NCI-H748 (cell line): ENCODE measurements around the gene MAST3.

Experiments
- DNase-seq: peaks from one replicate; lab custom pipeline; 2025; ENCODE audit not compliant: unreplicated experiment; lab: John Stamatoyannopoulos, UW

The MAST3 gene

GRCh38 chr19:18109733-18110608, 12.4 kb downstream of the MAST3 start:
- peak; percentile 30 for DNase-seq

DNA sequence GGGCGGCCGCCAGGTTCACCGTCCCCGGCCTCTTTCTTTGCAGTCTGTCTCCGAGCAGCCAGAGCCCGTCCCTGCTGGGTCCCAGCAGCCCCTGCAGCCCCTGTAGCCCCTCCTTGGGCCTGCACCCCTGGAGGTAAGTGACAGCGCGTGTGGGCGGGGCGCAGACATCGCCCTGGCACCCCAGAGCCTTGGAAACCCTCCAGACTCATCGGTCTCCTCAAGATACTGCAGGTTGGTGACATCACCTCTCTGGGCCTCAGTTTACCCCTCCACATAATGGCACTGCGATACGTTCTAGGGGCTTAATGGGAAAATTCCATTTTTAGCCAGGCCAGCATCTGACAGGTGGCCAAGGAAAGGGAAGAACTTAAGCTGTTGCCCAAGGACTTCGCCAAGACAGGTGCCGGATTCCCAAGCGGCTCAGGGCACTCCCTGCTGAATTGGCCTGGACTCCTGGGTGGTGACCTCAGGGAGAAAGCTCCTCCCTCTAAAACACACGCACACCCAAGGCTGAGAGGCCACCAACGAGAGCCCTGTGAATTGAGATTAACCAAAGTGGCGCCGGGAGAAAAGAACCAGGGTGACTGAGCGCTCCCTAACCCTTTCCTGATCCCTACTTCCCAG, 13.1 kb downstream of the MAST3 start:
- no peak for DNase-seq

GRCh38 chr19:18112989-18113478, 15.5 kb downstream of the MAST3 start:
- DNase-seq = peak; percentile 67

- no peak for DNase-seq
Observed at GRCh38 chr19:18113827-18114226, 16.2 kb downstream of the MAST3 start.

DNA sequence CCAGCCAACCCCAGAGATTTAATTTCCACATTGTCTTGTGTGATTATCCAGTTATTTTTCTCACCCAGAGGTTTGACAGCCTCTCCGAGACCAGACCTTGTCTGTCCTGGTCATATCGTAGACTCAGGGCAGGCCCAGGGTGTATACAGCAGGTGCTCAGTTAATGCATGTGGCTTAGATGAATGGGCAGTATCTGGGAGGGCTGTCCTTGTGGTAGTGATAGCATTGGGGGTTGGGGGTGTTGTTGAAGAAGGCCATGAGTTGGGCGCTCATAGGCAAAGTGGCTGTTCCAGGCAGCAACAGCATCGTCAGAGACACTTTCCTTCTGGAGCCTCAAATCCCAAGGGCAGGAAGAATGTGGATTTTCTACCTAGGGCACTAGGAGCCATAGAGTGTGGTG, 16.9 kb downstream of the MAST3 start:
- no peak for DNase-seq

DNA sequence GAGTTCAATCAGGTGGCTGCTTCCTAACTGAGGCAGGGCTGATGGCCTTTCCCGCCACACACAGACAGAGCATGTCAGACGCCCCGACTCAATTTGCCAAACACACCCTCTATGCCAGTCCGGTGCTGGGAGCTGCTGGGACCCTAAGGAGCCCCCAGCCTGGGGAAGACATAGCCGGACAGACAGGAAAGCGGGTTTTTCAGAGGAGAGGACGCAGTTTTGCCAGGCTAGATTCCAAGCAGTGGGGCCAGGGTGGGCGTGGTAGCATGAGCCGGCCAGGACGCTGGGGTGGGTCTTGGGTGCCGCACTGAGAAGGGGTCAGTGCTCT, 19.8 kb downstream of the MAST3 start:
- no peak for DNase-seq

DNA sequence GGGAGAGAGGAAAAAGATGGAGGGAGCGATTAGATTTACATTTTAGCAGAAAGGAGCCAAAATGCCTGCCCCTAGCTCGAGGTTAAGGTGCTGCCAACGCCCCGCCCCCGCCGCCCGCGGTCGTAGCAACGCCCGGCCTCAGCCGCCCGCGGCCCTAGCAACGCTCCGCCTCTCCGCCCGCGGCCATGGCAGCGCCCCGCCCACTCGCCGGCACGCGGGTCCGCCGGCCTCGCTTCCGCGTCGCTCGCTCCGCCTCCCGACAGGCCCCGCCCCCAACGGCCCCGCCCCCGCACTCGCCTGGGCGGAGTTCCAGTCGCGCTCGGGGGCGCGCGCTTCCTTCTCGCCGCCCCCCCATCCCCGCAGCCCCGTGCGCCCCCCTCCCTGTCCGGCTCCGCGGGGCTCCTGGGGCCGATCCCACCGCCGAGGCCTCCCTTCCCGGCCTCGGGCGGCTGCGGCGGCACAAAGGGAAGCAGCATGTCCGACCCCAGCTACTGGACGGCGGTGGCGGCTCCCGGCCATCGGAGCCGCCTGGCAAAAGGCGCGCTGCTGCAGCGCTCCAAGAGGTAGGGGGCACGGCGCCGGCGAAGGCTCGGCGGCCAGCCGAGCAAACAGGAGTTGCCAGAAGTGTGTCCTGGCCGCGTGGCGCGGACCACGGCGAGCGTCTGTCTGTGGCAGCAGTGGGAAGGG, 20.3 kb downstream of the MAST3 start:
- peak; percentile 82 for DNase-seq

- no peak for DNase-seq
Observed at GRCh38 chr19:18118420-18119012, 20.9 kb downstream of the MAST3 start.

DNA sequence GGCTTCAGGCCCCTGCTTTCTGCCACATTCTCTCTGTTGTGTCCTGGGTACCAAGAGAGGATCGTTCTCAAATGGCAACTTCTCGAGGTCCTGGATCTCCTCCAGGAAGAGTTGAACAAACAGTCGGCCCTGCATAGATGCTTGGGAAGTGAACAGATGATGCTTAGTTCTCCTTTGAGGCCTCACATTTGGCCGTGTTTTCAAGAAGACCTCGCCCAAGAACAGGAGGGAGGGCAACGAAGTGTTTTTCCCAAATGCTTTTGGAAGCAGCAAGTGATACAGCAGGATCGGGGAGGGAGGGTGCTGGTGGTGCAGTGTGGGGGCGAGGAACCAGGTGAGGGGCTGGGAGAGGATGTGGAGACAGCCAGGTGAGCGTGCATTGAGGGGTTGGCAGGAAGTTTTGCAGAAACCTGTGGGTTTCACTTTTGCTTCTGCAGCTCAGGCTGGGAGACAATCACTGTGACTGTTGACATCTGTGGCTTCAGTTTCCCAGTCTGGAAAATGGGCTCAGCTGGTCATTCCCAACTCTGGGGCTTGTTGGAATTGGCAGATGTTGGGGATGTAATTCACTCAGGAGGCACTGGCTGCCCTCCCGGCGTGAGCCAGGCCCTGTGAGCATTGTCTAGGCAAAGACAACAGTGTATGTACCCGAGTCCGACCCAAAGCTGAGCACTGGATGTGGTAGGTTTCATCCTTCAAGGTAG, 21.6 kb downstream of the MAST3 start:
- no peak for DNase-seq

- DNase-seq = no peak
Observed at GRCh38 chr19:18119717-18120105, 22.1 kb downstream of the MAST3 start.

- no peak for DNase-seq
Observed at GRCh38 chr19:18120127-18120526, 22.5 kb downstream of the MAST3 start.

DNA sequence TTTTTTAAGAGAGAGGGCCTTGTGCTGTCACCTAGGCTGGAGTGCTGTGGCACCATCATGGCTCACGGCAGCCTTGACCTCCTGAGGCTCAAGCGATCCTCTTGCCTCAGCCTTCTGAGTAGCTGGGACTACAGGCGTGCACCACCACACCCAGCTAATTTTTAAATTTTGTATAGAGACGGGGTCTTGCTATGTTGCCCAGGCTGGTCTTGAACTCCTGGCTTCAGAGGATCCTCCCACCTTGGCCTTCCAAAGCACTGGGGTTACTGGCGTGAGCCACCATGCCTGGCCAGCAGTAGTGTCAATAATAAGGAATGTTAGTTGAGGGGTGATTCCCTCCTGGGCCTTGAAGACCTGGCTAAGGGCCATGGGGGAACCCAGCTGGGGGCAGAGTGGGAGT, 23.6 kb downstream of the MAST3 start:
- no peak for DNase-seq

DNA sequence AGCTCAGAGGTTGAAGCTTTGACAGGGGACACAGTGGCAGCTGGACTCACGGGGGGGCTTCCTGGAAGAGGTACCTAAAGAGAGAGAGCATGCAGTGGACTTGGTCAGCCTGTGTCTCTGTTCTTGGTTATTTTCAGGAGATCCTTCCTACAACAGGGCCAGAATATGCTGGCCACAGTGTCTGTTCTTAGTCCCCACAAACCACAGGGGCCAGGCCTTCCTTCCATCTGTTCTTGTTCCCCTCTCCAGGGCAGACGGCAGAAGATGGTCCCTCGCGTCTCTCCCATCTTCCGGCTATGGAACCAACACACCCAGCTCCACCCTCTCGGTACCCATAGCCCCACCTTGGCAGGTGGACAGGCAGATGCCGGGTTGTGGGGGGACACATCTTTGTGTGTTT, 24.8 kb downstream of the MAST3 start:
- no peak for DNase-seq

- no peak for DNase-seq
Observed at GRCh38 chr19:18122860-18123795, 25.6 kb downstream of the MAST3 start.

DNA sequence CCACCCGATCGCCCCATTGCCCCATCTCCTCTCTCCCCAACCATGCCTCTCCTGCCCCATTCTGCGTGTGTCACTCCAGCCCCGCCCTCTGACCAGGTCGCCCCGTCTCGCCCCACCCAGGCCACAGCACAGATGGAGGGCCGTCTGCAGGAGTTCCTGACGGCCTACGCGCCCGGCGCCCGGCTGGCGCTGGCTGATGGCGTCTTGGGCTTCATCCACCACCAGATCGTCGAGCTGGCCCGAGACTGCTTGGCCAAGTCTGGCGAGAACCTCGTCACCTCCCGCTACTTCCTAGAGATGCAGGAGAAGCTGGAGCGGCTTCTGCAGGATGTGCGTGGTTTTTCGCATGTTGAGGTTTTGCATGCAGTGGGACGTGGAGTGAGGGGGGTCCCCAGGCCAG, 26.2 kb downstream of the MAST3 start:
- no peak for DNase-seq

DNA sequence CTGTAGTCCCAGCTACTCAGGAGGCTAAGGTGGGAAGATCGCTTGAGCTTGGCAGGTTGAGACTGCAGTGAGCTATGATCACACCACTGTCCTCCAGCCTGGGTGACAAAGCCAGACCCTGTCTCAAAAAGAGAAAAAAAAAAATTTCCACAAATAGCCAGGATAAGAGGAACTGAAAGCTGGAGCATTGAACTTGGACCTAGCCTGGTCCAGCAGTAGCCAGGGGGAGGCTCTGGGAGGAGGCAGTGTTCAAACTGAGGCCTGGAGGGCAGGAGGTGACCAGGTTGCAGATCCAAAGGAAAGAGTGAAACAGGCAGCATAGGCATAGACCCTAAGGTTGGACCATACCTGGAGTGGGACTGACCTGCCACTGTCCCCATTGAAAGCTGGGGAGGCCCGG, 28.5 kb downstream of the MAST3 start:
- DNase-seq = no peak

DNA sequence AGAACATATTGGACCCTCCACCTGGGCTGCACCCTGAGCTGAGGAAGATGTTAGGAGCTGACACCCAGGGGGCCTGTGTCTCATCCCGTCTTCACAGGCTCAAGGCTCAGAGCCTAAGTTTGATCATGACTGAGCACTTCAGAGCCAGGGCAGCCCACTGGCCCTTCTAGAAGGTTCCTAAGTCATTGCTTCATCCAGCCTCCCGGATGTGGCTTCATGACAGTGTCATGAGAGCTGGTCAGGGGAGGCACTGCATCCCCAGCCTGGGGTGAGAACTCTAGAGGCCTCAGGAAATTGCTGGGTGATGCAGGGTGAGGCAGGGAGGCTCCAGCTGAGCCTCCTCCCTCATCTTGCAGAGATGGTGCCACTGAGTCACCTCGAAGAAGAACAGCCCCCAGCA, 30.5 kb downstream of the MAST3 start:
- DNase-seq = no peak

DNA sequence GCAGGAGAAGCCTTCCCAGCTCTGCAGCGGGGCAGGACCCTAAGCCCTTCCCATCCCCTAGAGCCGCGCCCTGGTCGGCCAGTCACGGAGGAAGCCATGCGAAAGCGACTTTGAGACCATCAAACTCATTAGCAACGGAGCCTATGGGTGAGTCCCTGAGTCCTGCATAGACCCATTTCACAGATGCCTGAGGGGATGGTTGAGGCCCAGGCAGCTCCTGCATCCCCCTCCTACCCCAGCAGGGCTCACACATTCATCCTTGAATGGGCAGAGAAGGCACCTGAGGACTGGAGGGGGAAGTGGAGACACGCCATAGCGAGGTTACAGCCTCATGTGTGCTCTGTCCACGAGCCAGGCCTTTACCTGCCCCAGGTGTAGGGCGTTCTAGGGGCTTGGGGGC, 31.2 kb downstream of the MAST3 start:
- no peak for DNase-seq

DNA sequence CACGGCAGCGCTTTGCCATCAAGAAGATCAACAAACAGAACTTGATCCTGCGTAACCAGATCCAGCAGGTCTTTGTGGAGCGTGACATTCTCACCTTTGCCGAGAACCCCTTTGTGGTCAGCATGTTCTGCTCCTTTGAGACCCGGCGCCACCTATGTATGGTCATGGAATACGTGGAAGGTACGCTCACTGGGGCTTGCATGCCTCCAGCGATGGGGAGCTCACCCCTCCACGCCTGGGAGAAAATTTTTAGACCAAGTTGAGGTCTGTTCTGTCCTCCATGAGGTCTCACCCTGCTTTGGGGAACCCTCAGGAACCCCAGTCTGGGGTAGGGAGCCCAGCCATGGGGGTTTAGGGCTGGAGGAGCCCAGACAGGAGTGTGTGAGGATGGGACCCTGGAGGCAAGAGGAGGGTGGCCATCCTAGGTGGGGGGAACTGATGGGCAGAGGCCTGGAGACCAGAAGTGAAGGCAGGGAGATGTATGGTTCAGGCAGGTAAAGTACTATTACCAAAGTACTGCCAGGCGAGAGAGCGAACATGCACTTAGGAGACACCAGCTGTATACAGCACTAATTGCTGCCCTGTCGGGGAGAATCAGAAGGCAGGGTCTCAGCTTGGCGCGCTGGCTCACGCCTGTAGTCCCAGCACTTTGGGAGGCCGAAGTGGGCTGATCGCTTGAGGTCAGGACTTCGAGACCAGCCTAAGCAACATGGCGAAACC, 33.1 kb downstream of the MAST3 start:
- no peak for DNase-seq
